WTC11 (cell line): Measurements from ENCODE around the gene ARAP3.
A peak's percentile ranks its signal among the peaks of the same experiment; 100 is the strongest.

ENCODE experiments used
- ESRRA ChIP-seq: sonication (generic); formaldehyde crosslinking; IDR thresholded peaks from 2 replicates; pipeline ENCODE4 v1.8.1; 2022; ENCODE audit warnings: mild to moderate bottlenecking, missing genetic modification reagents, borderline replicate concordance
- FOXJ3 ChIP-seq: sonication (generic); formaldehyde crosslinking; IDR thresholded peaks from 2 replicates; pipeline ENCODE4 v1.9.0; 2021; ENCODE audit warnings: missing genetic modification reagents, mild to moderate bottlenecking, borderline replicate concordance
- NFYB ChIP-seq: sonication (generic); formaldehyde crosslinking; conservative IDR thresholded peaks from 2 replicates; pipeline ENCODE4 v1.8.0; 2022; ENCODE audit warnings: low read depth, missing genetic modification reagents
- SMAD3 ChIP-seq: sonication (generic); formaldehyde crosslinking; IDR thresholded peaks from 2 replicates; pipeline ENCODE4 v1.8.0; 2022; ENCODE audit warnings: missing genetic modification reagents, mild to moderate bottlenecking, borderline replicate concordance
- SP1 ChIP-seq: sonication (generic); formaldehyde crosslinking; conservative IDR thresholded peaks from 2 replicates; pipeline ENCODE4 v1.8.1; 2022; ENCODE audit warnings: missing genetic modification reagents
- TEAD4 ChIP-seq: sonication (generic); formaldehyde crosslinking; IDR thresholded peaks from 2 replicates; pipeline ENCODE4 v1.8.0; 2022; ENCODE audit warnings: mild to moderate bottlenecking, missing genetic modification reagents
- TF ChIP-seq, protein P1 (sequence below): sonication (generic); formaldehyde crosslinking; IDR thresholded peaks from 2 replicates; pipeline ENCODE4 v1.8.0; 2022; ENCODE audit warnings: mild to moderate bottlenecking, missing genetic modification reagents
- TF ChIP-seq, protein P2 (sequence below): fragments of 200-600 bp; IDR thresholded peaks from 2 replicates; pipeline ENCODE4 v1.8.0; 2022; ENCODE audit warnings: antibody characterized with exemption
- TF ChIP-seq, protein P3 (sequence below): sonication (generic); formaldehyde crosslinking; IDR thresholded peaks from 2 replicates; pipeline ENCODE4 v1.8.0; 2022; ENCODE audit warnings: mild to moderate bottlenecking, missing genetic modification reagents
- TF ChIP-seq, protein P4 (sequence below): fragments of 250-450 bp; sonication (Bioruptor Pico); IDR thresholded peaks from 2 replicates; pipeline ENCODE4 v2.1.2; 2022; ENCODE audit warnings: mild to moderate bottlenecking, moderate library complexity
- TF ChIP-seq, protein P5 (sequence below): sonication (generic); formaldehyde crosslinking; IDR thresholded peaks from 2 replicates; pipeline ENCODE4 v1.8.0; 2023; ENCODE audit warnings: missing genetic modification reagents, mild to moderate bottlenecking, borderline replicate concordance
- TF ChIP-seq, protein P6 (sequence below): sonication (generic); formaldehyde crosslinking; IDR thresholded peaks from 2 replicates; pipeline ENCODE4 v1.8.1; 2023; ENCODE audit warnings: mild to moderate bottlenecking, missing genetic modification reagents, moderate library complexity

DNA sequence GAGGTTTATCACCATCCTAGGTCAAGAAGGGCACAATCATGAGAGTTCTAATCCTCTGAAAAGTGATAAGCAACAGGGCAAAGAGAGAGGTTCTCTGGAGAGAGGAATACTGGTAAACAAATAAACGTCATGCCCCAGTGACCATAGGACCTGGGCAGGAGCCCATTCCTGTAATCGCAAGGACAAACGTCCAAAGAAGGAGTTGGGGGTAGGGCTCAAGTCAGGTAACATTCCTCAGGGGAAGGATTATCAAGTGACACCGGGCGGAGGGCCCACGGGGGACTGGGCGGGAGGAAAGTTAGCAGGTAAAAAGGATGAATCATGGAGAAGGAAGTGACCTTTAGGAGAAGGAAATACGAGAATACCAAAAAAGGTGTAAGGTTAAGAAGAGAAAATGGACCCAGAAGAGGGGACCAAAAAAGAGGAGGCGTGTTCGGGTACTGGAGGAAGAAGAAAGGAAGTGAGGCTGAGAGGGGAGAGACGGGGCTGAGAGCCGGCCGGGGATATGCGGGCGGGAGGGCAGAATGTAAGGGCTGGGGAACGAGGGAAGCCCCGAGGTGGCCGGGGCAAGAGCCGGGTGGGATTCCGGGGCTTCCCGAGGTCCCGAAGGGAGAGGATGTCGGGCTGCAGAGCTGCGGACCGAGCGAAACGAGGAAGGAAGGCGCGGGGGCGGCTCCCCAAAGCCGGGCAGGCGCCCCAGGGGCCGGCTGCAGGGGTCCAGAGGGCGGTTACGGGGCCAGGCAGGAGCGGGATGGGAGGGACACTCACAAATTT is 63.8 kb downstream of the ARAP3 start:
- TF ChIP-seq, protein P1, sequence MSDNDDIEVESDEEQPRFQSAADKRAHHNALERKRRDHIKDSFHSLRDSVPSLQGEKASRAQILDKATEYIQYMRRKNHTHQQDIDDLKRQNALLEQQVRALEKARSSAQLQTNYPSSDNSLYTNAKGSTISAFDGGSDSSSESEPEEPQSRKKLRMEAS (CRISPR knock-in tag): no peak
- TF ChIP-seq NFYB (CRISPR knock-in tag) (no peak), TEAD4 (CRISPR knock-in tag) (no peak), SMAD3 (CRISPR knock-in tag) (no peak), FOXJ3 (CRISPR knock-in tag) (no peak), SP1 (peak; percentile 48; the same call in 1 of the 2 replicates), ESRRA (CRISPR knock-in tag) (no peak)
- TF ChIP-seq, protein P2, sequence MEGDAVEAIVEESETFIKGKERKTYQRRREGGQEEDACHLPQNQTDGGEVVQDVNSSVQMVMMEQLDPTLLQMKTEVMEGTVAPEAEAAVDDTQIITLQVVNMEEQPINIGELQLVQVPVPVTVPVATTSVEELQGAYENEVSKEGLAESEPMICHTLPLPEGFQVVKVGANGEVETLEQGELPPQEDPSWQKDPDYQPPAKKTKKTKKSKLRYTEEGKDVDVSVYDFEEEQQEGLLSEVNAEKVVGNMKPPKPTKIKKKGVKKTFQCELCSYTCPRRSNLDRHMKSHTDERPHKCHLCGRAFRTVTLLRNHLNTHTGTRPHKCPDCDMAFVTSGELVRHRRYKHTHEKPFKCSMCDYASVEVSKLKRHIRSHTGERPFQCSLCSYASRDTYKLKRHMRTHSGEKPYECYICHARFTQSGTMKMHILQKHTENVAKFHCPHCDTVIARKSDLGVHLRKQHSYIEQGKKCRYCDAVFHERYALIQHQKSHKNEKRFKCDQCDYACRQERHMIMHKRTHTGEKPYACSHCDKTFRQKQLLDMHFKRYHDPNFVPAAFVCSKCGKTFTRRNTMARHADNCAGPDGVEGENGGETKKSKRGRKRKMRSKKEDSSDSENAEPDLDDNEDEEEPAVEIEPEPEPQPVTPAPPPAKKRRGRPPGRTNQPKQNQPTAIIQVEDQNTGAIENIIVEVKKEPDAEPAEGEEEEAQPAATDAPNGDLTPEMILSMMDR: no peak
- TF ChIP-seq, protein P3, sequence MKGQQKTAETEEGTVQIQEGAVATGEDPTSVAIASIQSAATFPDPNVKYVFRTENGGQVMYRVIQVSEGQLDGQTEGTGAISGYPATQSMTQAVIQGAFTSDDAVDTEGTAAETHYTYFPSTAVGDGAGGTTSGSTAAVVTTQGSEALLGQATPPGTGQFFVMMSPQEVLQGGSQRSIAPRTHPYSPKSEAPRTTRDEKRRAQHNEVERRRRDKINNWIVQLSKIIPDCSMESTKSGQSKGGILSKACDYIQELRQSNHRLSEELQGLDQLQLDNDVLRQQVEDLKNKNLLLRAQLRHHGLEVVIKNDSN: no peak
- TF ChIP-seq, protein P4, sequence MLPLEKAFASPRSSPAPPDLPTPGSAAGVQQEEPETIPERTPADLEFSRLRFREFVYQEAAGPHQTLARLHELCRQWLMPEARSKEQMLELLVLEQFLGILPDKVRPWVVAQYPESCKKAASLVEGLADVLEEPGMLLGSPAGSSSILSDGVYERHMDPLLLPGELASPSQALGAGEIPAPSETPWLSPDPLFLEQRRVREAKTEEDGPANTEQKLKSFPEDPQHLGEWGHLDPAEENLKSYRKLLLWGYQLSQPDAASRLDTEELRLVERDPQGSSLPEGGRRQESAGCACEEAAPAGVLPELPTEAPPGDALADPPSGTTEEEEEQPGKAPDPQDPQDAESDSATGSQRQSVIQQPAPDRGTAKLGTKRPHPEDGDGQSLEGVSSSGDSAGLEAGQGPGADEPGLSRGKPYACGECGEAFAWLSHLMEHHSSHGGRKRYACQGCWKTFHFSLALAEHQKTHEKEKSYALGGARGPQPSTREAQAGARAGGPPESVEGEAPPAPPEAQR (CRISPR knock-in tag): no peak
- TF ChIP-seq, protein P5, sequence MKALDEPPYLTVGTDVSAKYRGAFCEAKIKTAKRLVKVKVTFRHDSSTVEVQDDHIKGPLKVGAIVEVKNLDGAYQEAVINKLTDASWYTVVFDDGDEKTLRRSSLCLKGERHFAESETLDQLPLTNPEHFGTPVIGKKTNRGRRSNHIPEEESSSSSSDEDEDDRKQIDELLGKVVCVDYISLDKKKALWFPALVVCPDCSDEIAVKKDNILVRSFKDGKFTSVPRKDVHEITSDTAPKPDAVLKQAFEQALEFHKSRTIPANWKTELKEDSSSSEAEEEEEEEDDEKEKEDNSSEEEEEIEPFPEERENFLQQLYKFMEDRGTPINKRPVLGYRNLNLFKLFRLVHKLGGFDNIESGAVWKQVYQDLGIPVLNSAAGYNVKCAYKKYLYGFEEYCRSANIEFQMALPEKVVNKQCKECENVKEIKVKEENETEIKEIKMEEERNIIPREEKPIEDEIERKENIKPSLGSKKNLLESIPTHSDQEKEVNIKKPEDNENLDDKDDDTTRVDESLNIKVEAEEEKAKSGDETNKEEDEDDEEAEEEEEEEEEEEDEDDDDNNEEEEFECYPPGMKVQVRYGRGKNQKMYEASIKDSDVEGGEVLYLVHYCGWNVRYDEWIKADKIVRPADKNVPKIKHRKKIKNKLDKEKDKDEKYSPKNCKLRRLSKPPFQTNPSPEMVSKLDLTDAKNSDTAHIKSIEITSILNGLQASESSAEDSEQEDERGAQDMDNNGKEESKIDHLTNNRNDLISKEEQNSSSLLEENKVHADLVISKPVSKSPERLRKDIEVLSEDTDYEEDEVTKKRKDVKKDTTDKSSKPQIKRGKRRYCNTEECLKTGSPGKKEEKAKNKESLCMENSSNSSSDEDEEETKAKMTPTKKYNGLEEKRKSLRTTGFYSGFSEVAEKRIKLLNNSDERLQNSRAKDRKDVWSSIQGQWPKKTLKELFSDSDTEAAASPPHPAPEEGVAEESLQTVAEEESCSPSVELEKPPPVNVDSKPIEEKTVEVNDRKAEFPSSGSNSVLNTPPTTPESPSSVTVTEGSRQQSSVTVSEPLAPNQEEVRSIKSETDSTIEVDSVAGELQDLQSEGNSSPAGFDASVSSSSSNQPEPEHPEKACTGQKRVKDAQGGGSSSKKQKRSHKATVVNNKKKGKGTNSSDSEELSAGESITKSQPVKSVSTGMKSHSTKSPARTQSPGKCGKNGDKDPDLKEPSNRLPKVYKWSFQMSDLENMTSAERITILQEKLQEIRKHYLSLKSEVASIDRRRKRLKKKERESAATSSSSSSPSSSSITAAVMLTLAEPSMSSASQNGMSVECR (CRISPR knock-in tag): peak; percentile 9; the same call in 1 of the 2 replicates
- TF ChIP-seq, protein P6, sequence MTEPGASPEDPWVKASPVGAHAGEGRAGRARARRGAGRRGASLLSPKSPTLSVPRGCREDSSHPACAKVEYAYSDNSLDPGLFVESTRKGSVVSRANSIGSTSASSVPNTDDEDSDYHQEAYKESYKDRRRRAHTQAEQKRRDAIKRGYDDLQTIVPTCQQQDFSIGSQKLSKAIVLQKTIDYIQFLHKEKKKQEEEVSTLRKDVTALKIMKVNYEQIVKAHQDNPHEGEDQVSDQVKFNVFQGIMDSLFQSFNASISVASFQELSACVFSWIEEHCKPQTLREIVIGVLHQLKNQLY (CRISPR knock-in tag): no peak
